ENCODE results near the gene KLHL42. TPM values are rescaled to one million over a fixed set of nuclear protein-coding genes. Genes with fewer than 3 reads are reported as not detected.

The KLHL42 gene
- total and polyA plus RNA-seq, 4 experiments from 2014 or later, result 10.8 to 20.5 (median 16.0) TPM

DNA sequence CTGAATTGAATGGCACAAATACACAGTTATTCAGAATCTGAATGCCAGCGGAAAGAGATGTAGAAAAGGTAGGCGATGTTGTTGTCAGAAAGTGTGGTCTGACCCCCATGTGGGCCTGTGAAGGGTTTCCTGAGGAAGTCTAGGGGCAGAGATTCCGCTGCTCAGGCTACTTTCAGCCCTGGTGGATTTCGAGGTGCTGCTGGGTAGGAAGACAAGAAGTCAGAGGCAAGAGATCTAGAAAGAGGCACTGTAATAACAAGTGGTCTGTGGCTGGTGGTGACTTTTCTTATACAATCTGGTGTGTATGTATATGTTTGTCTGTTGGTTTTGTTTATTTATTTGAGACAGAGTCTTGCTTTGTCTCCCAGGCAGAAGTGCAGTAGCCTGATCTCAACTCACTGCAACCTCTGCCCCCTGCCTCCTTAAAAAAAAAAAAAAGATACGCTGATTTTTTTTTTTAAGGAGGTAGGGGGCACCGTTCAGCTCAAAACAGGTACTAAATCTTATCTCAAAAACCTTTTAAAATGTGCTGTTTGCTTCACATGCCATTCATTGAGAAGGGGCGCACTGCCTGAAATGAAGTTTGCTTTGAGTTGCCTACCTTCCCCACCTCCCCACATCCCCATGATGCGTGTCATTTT lies 27.1 kb downstream of the KLHL42 start:
- Histone ChIP-seq H3K27ac (ENCODE audit: low read depth, low read length) (peak overlapping the region; percentile 18), H3K36me3 (ENCODE audit: insufficient read depth, low read length) (no peaks in the 10 kb centered on the region), H3K4me1 (ENCODE audit: insufficient read depth, low read length) (peaks cover 4% of the 10 kb centered on the region), H3K27me3 (ENCODE audit: insufficient read depth, low read length) (no peaks in the 10 kb centered on the region), H3K4me3 (ENCODE audit: low read length in 2 of 2) (peak overlapping the region in 1 of 2 donors; percentile 13), H3K9me3 (ENCODE audit: control insufficient read depth in 1 of 2, low read length in 2 of 2) (no peaks in the 10 kb centered on the region)
- Mint-ChIP-seq H3K36me3 (no peaks in the 10 kb centered on the region), H3K4me3 (peak overlapping the region; percentile 67 to 84 (median 74)), H3K9me3 (no peaks in the 10 kb centered on the region), H3K4me1 (peaks cover 8 to 30% (median 18%) of the 10 kb centered on the region in 4 donors), H3K27ac (peak overlapping the region; percentile 31 to 95 (median 72)), H3K27me3 (peaks cover 3 to 6% of the 10 kb centered on the region in 2 donors)
- peak; percentile 14 to 61 (median 45) for DNase-seq
- ChIA-PET CTCF (ENCODE audit: partially characterized antibody) (no interaction called here), POLR2A (ENCODE audit: partially characterized antibody) (no interaction called here)
- intact Hi-C loops (cut with micrococcal nuclease), result no loop called here

DNA sequence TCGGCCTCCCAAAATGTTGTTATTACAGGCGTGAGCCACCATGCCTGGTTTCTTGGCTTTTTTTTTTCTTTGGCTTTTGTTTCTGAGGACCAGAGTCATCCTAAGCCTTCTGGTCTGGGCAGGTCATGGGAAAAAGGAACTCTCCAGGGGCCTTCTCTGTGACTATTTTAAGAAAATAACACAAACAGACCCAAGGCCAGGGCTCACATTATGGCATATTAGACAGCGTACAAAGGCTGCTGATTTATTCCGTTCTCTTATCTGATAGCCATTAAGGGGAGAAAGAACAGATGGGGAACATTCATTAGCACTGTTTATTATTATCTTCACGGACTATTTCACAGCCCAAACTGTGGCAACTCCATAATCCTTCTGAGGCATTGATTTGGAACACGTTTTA lies 28.8 kb downstream of the KLHL42 start:
- no peaks in the 10 kb centered on the region for H3K36me3 Mint-ChIP-seq
- Histone ChIP-seq H3K4me1 (ENCODE audit: insufficient read depth, low read length) (peaks cover 4% of the 10 kb centered on the region), H3K9me3 (ENCODE audit: control insufficient read depth in 1 of 2, low read length in 2 of 2) (no peaks in the 10 kb centered on the region), H3K4me3 (ENCODE audit: low read length in 2 of 2) (no peak overlapping the region), H3K36me3 (ENCODE audit: insufficient read depth, low read length) (no peaks in the 10 kb centered on the region), H3K27ac (ENCODE audit: low read depth, low read length) (no peak overlapping the region), H3K27me3 (ENCODE audit: insufficient read depth, low read length) (no peaks in the 10 kb centered on the region)
- peak overlapping the region in 1 of 7 donors; percentile 22 for H3K27ac Mint-ChIP-seq
- H3K9me3 Mint-ChIP-seq, result peaks cover 0 to under 1% (median 0%) of the 10 kb centered on the region in 8 donors
- H3K27me3 Mint-ChIP-seq, result peaks cover 3 to 6% of the 10 kb centered on the region in 2 donors
- ChIA-PET POLR2A (ENCODE audit: partially characterized antibody) (no interaction called here), CTCF (ENCODE audit: partially characterized antibody) (no interaction called here)
- DNase-seq, result no peak
- peak overlapping the region in 1 of 8 donors; percentile 9 for H3K4me3 Mint-ChIP-seq
- intact Hi-C loops (cut with micrococcal nuclease), result no loop called here
- peaks cover 8 to 23% (median 16%) of the 10 kb centered on the region in 4 donors for H3K4me1 Mint-ChIP-seq

DNA sequence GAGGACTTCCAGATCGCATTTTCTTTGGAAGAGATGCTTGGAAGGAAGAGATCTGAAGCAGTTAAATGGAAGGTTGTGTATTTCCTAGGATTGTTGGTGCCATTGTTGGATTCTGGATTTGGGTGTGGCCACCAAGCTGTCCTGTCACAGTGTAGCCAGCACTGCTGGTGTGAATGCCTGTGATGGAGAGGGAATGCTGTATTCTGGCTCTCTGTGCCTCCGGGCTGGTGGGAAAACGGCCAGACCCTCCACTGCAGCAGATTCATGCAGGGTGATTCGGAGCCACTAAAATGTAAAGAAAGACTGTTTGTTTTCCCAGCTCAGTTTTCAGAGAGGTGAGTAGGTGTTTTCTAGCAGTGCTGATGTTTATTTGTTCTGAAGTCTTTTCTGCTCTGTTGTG lies 30.7 kb downstream of the KLHL42 start:
- Histone ChIP-seq H3K27me3 (ENCODE audit: insufficient read depth, low read length) (no peaks in the 10 kb centered on the region), H3K4me3 (ENCODE audit: low read length in 2 of 2) (no peak overlapping the region), H3K36me3 (ENCODE audit: insufficient read depth, low read length) (no peaks in the 10 kb centered on the region), H3K4me1 (ENCODE audit: insufficient read depth, low read length) (peaks cover 10% of the 10 kb centered on the region), H3K9me3 (ENCODE audit: control insufficient read depth in 1 of 2, low read length in 2 of 2) (no peaks in the 10 kb centered on the region), H3K27ac (ENCODE audit: low read depth, low read length) (no peak overlapping the region)
- Mint-ChIP-seq H3K27ac (no peak overlapping the region), H3K9me3 (peaks cover 0 to 2% (median 0%) of the 10 kb centered on the region in 8 donors), H3K4me1 (peaks cover 10 to 29% (median 23%) of the 10 kb centered on the region in 4 donors), H3K4me3 (no peak overlapping the region), H3K27me3 (peaks cover 3 to 6% of the 10 kb centered on the region in 2 donors), H3K36me3 (no peaks in the 10 kb centered on the region)
- DNase-seq, result no peak
- ChIA-PET CTCF (ENCODE audit: partially characterized antibody) (interaction anchor here (0.5 to 0.6 kb wide), 2 partner anchors 9 to 10 kb away, joined by 3 read pairs; no protein-coding TSS in a partner anchor), POLR2A (ENCODE audit: partially characterized antibody) (no interaction called here)
- intact Hi-C loops (cut with micrococcal nuclease), result no loop called here

DNA sequence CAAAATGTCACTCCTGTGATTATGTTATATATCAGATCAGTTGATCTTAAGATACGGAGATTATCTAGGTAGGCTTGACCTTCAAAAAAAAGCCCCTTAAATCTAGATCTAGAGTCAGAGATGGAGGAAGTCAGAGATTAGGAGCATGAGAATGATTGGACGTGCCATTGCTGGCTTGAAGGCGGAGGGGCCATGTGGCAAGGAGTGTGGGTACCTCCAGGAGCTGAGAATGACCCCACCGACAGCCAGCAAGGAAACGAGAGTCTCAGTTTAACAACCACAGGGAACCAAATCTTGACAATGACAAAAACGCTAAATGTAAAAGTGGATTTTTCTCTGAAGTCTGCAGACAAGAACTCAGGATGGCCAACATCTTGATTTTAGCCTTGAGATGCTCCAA lies 32.5 kb downstream of the KLHL42 start:
- H3K4me3 ChIP-seq (ENCODE audit: low read length in 2 of 2), result no peak overlapping the region
- Mint-ChIP-seq H3K4me1 (peaks cover 4 to 12% (median 10%) of the 10 kb centered on the region in 4 donors), H3K27ac (no peak overlapping the region), H3K36me3 (no peaks in the 10 kb centered on the region), H3K9me3 (peaks cover 0 to 2% (median 0%) of the 10 kb centered on the region in 8 donors), H3K27me3 (peaks cover 3 to 4% of the 10 kb centered on the region in 2 donors), H3K4me3 (no peak overlapping the region)
- no peaks in the 10 kb centered on the region for H3K36me3 ChIP-seq (ENCODE audit: insufficient read depth, low read length)
- ChIA-PET CTCF (ENCODE audit: partially characterized antibody) (interaction anchor here (1.0 to 1.3 kb wide), 2 partner anchors 9 to 13 kb away, joined by 3 to 7 read pairs; no protein-coding TSS in a partner anchor), POLR2A (ENCODE audit: partially characterized antibody) (no interaction called here)
- intact Hi-C loops (cut with micrococcal nuclease), result no loop called here
- peaks cover 8% of the 10 kb centered on the region for H3K4me1 ChIP-seq (ENCODE audit: insufficient read depth, low read length)
- DNase-seq, result no peak
- no peak overlapping the region for H3K27ac ChIP-seq (ENCODE audit: low read depth, low read length)
- no peaks in the 10 kb centered on the region for H3K9me3 ChIP-seq (ENCODE audit: control insufficient read depth in 1 of 2, low read length in 2 of 2)
- no peaks in the 10 kb centered on the region for H3K27me3 ChIP-seq (ENCODE audit: insufficient read depth, low read length)

DNA sequence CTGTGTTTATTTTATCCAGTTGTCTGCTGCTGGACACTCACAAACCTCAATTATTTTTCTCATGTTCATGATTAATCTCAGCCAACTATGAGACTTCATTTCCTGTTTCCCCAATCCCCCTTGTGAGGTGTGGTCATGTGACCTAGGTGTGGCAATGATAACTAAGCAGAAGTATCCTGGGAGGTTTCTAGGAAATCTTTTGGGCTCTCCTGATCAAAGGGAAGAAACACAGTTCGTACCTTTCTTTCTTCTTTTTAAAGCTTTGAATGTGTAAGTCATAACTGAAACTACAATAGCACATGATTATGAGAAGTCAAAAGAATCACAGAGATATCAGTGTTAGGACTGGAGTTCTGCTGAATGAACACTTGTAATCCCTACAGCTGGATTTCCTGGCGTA lies 34.4 kb downstream of the KLHL42 start:
- peaks cover 2 to 8% (median 8%) of the 10 kb centered on the region in 4 donors for H3K4me1 Mint-ChIP-seq
- DNase-seq, result no peak
- no peaks in the 10 kb centered on the region for H3K9me3 ChIP-seq (ENCODE audit: control insufficient read depth in 1 of 2, low read length in 2 of 2)
- POLR2A ChIA-PET (ENCODE audit: partially characterized antibody), result no interaction called here
- no peak overlapping the region for H3K27ac Mint-ChIP-seq
- H3K27me3 ChIP-seq (ENCODE audit: insufficient read depth, low read length), result no peaks in the 10 kb centered on the region
- H3K9me3 Mint-ChIP-seq, result peaks cover 0 to 2% (median 0%) of the 10 kb centered on the region in 8 donors
- no peaks in the 10 kb centered on the region for H3K36me3 Mint-ChIP-seq
- CTCF ChIA-PET (ENCODE audit: partially characterized antibody), result no interaction called here
- intact Hi-C loops (cut with micrococcal nuclease), result no loop called here
- H3K27ac ChIP-seq (ENCODE audit: low read depth, low read length), result no peak overlapping the region
- peaks cover 6% of the 10 kb centered on the region for H3K4me1 ChIP-seq (ENCODE audit: insufficient read depth, low read length)
- peaks cover 3 to 4% of the 10 kb centered on the region in 2 donors for H3K27me3 Mint-ChIP-seq
- no peaks in the 10 kb centered on the region for H3K36me3 ChIP-seq (ENCODE audit: insufficient read depth, low read length)
- no peak overlapping the region for H3K4me3 Mint-ChIP-seq
- H3K4me3 ChIP-seq (ENCODE audit: low read length in 2 of 2), result no peak overlapping the region

DNA sequence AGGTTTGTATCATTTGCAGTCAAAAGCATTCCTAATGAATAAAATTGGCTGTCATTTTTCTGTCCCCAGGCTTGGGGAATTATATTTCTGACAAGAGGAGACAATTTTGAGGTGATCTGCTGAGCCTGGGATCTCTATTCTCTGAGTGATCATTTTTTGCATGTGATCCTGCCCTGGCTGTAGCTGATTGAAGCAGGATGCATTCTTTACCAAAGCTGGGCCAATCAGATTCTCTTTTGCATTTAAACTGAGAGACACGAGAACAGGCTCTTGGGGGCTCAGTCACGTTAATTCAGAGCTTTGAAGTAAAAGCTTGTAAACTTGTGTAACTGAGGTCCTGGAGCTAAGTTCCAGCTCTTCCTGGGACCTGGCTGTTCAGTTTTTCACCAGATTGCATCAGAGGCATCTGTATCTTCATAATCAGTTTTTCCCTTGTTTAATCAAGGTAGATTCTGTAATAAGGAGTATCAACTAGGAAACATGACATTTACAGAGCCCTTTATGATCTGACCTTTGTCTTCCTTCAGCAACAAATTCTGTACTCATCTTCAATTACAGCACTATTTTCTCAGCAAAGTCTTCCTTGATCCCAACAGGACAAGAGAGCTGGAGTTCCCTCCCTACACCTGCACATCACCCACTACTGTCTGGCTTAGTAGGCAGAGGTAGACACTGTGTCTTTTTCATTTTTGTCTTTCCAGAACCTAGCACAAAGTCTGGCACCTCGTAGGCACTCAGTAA lies 35.0 kb downstream of the KLHL42 start:
- Mint-ChIP-seq H3K27ac (no peak overlapping the region), H3K9me3 (peaks cover 0 to 2% (median 0%) of the 10 kb centered on the region in 8 donors), H3K4me3 (no peak overlapping the region), H3K36me3 (no peaks in the 10 kb centered on the region), H3K27me3 (peaks cover 3 to 4% of the 10 kb centered on the region in 2 donors), H3K4me1 (peaks cover 2 to 8% (median 8%) of the 10 kb centered on the region in 4 donors)
- DNase-seq, result no peak
- Histone ChIP-seq H3K9me3 (ENCODE audit: control insufficient read depth in 1 of 2, low read length in 2 of 2) (no peaks in the 10 kb centered on the region), H3K36me3 (ENCODE audit: insufficient read depth, low read length) (no peaks in the 10 kb centered on the region), H3K27ac (ENCODE audit: low read depth, low read length) (no peak overlapping the region), H3K4me3 (ENCODE audit: low read length in 2 of 2) (no peak overlapping the region), H3K4me1 (ENCODE audit: insufficient read depth, low read length) (peaks cover 6% of the 10 kb centered on the region), H3K27me3 (ENCODE audit: insufficient read depth, low read length) (no peaks in the 10 kb centered on the region)
- intact Hi-C loops (cut with micrococcal nuclease), result no loop called here
- ChIA-PET CTCF (ENCODE audit: partially characterized antibody) (no interaction called here), POLR2A (ENCODE audit: partially characterized antibody) (no interaction called here)

DNA sequence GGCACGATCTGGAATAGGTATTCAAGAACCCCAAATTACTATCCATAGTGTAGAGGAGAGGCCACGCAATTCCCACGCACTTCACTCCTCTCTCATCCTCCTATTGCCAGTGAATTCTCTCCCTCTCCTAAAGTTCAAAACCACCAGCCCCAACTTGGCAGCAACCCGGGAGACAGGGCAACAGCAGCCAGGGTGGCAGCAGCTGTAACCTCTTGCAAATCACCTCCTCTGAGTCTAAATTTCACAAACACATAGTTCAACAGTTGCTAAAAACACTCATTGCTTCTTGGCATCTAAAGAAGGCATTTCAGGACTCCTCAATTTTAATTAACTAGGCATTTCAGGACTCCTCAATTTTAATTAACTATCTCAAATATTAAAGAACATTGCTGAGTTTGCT lies 37.7 kb downstream of the KLHL42 start:
- ChIA-PET POLR2A (ENCODE audit: partially characterized antibody) (no interaction called here), CTCF (ENCODE audit: partially characterized antibody) (interaction anchor here (1.3 kb wide), 1 partner anchor 84 kb away, joined by 3 read pairs; no protein-coding TSS in a partner anchor)
- intact Hi-C loops (cut with micrococcal nuclease), result no loop called here
- H3K27ac Mint-ChIP-seq, result no peak overlapping the region
- Histone ChIP-seq H3K27me3 (ENCODE audit: insufficient read depth, low read length) (no peaks in the 10 kb centered on the region), H3K9me3 (ENCODE audit: control insufficient read depth in 1 of 2, low read length in 2 of 2) (no peaks in the 10 kb centered on the region), H3K27ac (ENCODE audit: low read depth, low read length) (no peak overlapping the region), H3K4me1 (ENCODE audit: insufficient read depth, low read length) (peaks cover 25% of the 10 kb centered on the region), H3K4me3 (ENCODE audit: low read length in 2 of 2) (no peak overlapping the region), H3K36me3 (ENCODE audit: insufficient read depth, low read length) (no peaks in the 10 kb centered on the region)
- no peak for DNase-seq
- H3K36me3 Mint-ChIP-seq, result no peaks in the 10 kb centered on the region
- H3K27me3 Mint-ChIP-seq, result no peaks in the 10 kb centered on the region
- H3K9me3 Mint-ChIP-seq, result peaks cover 0 to 2% (median 0%) of the 10 kb centered on the region in 8 donors
- H3K4me3 Mint-ChIP-seq, result no peak overlapping the region
- H3K4me1 Mint-ChIP-seq, result peaks cover 16 to 23% (median 19%) of the 10 kb centered on the region in 4 donors
